Ishikawa (cell line): ENCODE measurements around the gene HS6ST2.

Source experiments
- CEBPB ChIP-seq: IDR thresholded peaks from 2 replicates; pipeline ENCODE4 v1.6.1; 2012
- CREB1 ChIP-seq: IDR thresholded peaks from 2 replicates; pipeline ENCODE4 v1.6.1; 2012; ENCODE audit warnings: low read depth
- EGR1 ChIP-seq: IDR thresholded peaks from 2 replicates; pipeline ENCODE4 v1.6.1; 2012
- EP300 ChIP-seq: IDR thresholded peaks from 2 replicates; pipeline ENCODE4 v1.6.1; 2012; ENCODE audit warnings: borderline replicate concordance
- FOXM1 ChIP-seq: IDR thresholded peaks from 2 replicates; pipeline ENCODE4 v1.6.1; 2012; ENCODE audit warnings: low read depth, borderline replicate concordance
- NFIC ChIP-seq: IDR thresholded peaks from 2 replicates; pipeline ENCODE4 v1.6.1; 2012
- RAD21 ChIP-seq: IDR thresholded peaks from 2 replicates; pipeline ENCODE4 v1.6.1; 2012; ENCODE audit warnings: low read depth
- REST ChIP-seq: IDR thresholded peaks from 2 replicates; pipeline ENCODE4 v1.6.1; 2012; ENCODE audit warnings: low read depth, mild to moderate bottlenecking
- TAF1 ChIP-seq: IDR thresholded peaks from 2 replicates; pipeline ENCODE4 v1.6.1; 2012; ENCODE audit warnings: low read depth, mild to moderate bottlenecking
- TCF12 ChIP-seq: IDR thresholded peaks from 2 replicates; pipeline ENCODE4 v1.6.1; 2012; ENCODE audit warnings: low read depth
- TEAD4 ChIP-seq: IDR thresholded peaks from 2 replicates; pipeline ENCODE4 v1.6.1; 2012
- YY1 ChIP-seq: IDR thresholded peaks from 2 replicates; pipeline ENCODE4 v1.6.1; 2012; ENCODE audit warnings: low read depth
- ZBTB7A ChIP-seq: IDR thresholded peaks from 2 replicates; pipeline ENCODE4 v1.6.1; 2012; ENCODE audit warnings: low read depth
- TF ChIP-seq, protein P1 (sequence below): IDR thresholded peaks from 2 replicates; pipeline ENCODE4 v1.6.1; 2012
- TF ChIP-seq, protein P2 (sequence below): IDR thresholded peaks from 2 replicates; pipeline ENCODE4 v1.6.1; 2012

The HS6ST2 gene

DNA sequence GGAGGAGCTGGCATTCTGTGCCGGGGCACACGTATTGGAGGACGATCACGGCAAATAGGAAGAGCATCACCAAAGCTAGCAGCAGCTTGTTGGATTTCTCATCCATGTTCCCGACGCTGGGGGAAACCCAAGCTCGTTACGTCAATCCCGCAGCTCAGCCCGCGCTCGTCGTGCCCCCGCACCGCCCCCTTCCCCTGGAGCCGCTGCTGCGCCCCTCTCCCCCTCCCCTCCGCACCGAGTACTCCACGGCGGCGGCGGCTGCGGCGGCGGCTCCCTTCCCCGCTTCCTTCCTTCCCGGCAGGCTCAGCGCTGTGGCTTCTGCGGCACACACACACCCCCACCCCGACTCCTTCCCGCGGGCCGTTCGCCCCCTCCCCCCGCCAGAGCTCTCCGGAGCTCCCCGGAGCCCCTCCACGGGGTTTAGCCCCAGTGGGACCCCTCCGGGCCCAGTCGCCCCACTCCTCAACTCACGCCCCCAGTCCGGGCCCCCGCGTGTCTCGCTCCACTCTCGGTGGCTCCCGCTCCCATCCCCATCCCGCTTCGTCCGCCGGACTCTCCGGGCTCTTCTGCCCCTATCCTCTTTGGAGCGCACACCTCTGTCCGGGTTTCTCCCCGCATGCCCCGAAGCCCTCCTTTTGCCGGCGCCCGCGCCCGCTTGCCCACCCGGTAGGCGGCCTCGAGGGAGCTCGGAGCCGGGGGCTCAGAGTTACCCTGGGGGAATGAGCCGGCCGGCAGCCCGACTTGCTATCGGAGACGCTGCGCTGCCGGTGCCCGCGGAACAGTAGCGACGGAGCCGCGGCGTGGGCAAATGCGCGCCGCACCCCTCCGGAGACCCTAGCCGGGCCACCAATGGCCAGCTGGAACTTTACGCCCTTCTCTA lies 978 bp downstream of the HS6ST2 start:
- TF ChIP-seq ZBTB7A (peak; percentile 62; the same call in 1 of the 2 replicates), FOXM1 (no peak), NFIC (no peak), CEBPB (no peak)

DNA sequence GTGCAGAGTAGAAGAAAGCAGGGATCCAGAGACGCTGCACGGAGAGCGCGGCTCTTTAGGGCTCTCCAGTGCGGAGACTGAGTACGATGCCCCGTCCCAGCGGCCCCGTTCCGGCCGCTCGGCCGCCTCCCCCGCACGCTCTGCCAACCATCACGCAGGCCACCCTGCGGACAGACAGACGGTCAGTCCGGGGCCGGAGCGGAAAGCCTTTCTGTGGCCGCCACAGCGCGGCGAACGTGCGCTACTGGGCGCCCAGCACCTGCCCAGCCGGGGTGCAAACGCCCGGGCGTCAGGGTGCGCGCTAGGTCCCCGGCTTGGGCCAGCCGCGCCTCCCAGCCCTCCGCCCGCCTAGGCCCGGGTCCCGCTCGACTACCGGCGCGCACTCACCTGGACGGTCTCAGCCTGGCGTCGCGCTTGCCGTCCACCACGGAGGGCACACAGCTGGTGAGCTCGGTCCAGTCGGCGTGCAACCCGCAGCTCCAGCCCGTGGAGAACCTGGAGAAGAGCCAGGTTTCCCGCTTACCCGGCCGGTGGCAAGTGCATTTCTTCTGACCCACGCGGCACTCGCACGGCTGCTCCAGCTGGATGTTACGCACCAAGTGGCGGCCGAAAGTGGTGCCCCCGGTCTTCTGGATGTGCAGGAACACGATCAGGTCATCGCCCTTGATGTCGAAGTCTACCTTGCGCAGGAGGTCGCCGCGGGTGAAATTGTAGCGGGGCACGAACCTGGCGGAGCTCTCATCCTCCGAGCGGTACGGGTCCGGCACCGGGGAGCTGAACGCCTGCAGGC lies 1.8 kb downstream of the HS6ST2 start:
- TF ChIP-seq ZBTB7A, result no peak

GRCh38 chrX:132955690-132956089 lies 2.7 kb downstream of the HS6ST2 start:
- TF ChIP-seq REST, result no peak
- TF ChIP-seq TAF1, result no peak
- TF ChIP-seq, protein P1, sequence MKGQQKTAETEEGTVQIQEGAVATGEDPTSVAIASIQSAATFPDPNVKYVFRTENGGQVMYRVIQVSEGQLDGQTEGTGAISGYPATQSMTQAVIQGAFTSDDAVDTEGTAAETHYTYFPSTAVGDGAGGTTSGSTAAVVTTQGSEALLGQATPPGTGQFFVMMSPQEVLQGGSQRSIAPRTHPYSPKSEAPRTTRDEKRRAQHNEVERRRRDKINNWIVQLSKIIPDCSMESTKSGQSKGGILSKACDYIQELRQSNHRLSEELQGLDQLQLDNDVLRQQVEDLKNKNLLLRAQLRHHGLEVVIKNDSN, result no peak
- no peak for TF ChIP-seq TEAD4
- no peak for TF ChIP-seq RAD21
- TF ChIP-seq, protein P2, sequence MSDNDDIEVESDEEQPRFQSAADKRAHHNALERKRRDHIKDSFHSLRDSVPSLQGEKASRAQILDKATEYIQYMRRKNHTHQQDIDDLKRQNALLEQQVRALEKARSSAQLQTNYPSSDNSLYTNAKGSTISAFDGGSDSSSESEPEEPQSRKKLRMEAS, result no peak
- TF ChIP-seq YY1, result no peak
- TF ChIP-seq CEBPB, result no peak
- no peak for TF ChIP-seq NFIC
- no peak for TF ChIP-seq FOXM1
- no peak for TF ChIP-seq EP300
- no peak for TF ChIP-seq EGR1

DNA sequence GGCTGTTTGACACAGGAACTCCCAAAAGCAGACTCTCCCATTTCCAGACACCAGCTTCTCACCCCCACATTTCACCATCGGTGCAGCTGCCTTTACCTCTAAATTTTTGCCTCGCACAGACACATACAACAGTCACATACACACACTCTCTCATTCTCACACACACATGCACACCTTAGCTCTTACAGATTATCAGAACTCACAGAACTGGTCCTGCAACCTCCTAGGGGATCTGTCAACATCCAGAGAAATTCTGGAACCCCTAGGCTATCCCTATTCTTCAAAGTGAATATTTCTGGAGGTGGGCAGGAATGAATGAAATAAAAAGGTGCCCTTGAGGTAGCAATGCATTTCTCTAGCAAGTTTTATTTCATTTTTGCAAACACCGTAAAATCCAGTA lies 4.1 kb downstream of the HS6ST2 start:
- TF ChIP-seq REST (no peak), CEBPB (no peak), CREB1 (no peak), RAD21 (no peak), EP300 (no peak), TCF12 (no peak), TAF1 (no peak), FOXM1 (no peak), ZBTB7A (no peak), EGR1 (no peak), YY1 (no peak), TEAD4 (no peak), NFIC (no peak)
- TF ChIP-seq, protein P1, result no peak
- TF ChIP-seq, protein P2, result no peak

DNA sequence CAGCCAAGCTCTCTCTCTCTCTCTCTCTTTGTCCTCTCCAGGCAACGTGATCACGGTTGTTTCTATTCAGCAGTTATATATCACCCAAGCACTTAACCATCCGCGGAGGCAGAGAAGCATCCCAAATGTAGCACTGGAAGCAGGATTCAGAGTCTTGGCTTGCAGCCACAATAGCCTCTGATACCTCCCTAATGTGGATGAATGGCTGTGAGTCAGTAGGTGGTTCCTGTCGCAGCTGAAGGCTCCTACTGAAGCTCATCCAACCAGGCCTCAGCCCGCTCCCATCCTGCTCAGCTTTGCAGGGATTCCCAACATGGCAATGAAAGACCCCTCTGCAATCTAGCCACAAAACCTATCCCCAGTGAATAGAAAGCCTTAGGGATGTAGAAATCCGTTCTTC lies 5.1 kb downstream of the HS6ST2 start:
- TF ChIP-seq TAF1 (no peak), CREB1 (no peak), FOXM1 (no peak), REST (no peak), CEBPB (no peak), TCF12 (no peak), ZBTB7A (no peak), TEAD4 (no peak), NFIC (no peak), RAD21 (no peak), EP300 (no peak), EGR1 (no peak), YY1 (no peak)
- TF ChIP-seq, protein P2, result no peak
- TF ChIP-seq, protein P1, result no peak
